ENCODE data around the gene FBXO40. TPM values are rescaled to one million over a fixed set of nuclear protein-coding genes. Genes with fewer than 3 reads are reported as not detected.
"Not testable (repeated sequence)": the region's sequence is repeated elsewhere in the genome, so short reads cannot be mapped to it uniquely, and the experiment has no call there.

FBXO40 gene
- total and polyA plus RNA-seq, 3 experiments from 2014 or later: not detected

DNA sequence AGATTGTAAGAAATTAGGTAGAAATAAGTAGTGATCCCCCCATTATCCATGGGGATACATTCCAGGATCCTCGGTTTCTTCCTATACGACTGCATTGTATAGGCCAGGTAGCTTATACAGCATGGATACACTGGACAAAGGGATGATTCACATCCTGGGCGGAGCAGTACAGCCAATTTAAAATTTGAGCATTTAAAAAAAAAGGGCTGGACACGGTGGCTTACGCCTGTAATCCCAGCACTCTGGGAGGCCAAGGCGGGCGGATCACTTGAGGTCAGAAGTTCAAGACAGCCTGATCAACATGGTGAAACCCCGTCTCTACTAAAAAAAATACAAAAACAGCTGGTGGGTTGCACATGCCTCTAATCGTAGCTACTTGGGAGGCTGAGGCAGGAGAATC, 26.4 kb upstream of the FBXO40 start:
- ChIA-PET POLR2A (no interaction called here), CTCF (no interaction called here)
- Histone ChIP-seq H3K27me3 (ENCODE audit: insufficient read depth, low read length, poor library complexity, severe bottlenecking) (no peaks in the 10 kb centered on the region), H3K4me3 (ENCODE audit: low read length) (no peak overlapping the region), H3K4me1 (ENCODE audit: insufficient read depth, low read length) (no peaks in the 10 kb centered on the region), H3K27ac (ENCODE audit: low read depth, low read length) (no peak overlapping the region), H3K36me3 (ENCODE audit: insufficient read depth, low read length) (no peaks in the 10 kb centered on the region), H3K9me3 (ENCODE audit: low read length) (no peaks in the 10 kb centered on the region)
- no peaks in the 10 kb centered on the region for H3K4me1 Mint-ChIP-seq
- H3K4me3 Mint-ChIP-seq: no peak overlapping the region
- no peak overlapping the region for H3K27ac Mint-ChIP-seq
- no peak for DNase-seq
- no peaks in the 10 kb centered on the region for H3K36me3 Mint-ChIP-seq
- H3K27me3 Mint-ChIP-seq: peaks cover 4 to 5% of the 10 kb centered on the region in 2 donors
- no peaks in the 10 kb centered on the region for H3K9me3 Mint-ChIP-seq

DNA sequence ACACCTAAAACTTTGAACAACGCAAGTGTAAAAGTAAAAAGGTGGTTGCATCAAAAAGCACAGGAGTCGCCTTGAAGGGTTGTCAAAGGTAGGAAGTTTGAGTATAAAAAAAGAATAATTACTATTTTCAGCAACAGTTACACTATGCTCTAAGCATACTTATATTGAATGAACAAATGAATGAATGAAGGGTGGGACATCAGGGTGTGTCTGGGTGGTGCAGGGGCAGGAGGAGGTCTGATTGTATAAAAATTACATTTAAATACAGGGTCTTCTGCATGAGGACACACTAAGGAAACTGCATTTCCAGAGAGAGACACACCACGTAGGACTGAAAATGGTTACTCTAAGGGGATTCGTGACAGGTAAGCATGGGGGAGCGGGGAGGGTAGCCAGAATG, 25.5 kb upstream of the FBXO40 start, which contains the start of gene ARGFX:
ARGFX (plus strand) TSS at position 301 of the 400 bp plus-strand sequence. CDS start 2,765 bp downstream, outside the sequence.
- no peaks in the 10 kb centered on the region for H3K27me3 ChIP-seq (ENCODE audit: insufficient read depth, low read length, poor library complexity, severe bottlenecking)
- H3K27ac Mint-ChIP-seq: peak within 1 kb of the TSS in 1 of 8 donors; percentile 77
- no peaks in the 10 kb centered on the region for H3K4me1 ChIP-seq (ENCODE audit: insufficient read depth, low read length)
- no peak within 1 kb of the TSS for H3K27ac ChIP-seq (ENCODE audit: low read depth, low read length)
- no peaks in the 10 kb centered on the region for H3K36me3 ChIP-seq (ENCODE audit: insufficient read depth, low read length)
- H3K4me3 Mint-ChIP-seq: no peak within 1 kb of the TSS
- no peaks in the 10 kb centered on the region for H3K9me3 Mint-ChIP-seq
- H3K36me3 Mint-ChIP-seq: no peaks in the 10 kb centered on the region
- no peaks in the 10 kb centered on the region for H3K4me1 Mint-ChIP-seq
- ChIA-PET POLR2A (no interaction called here), CTCF (no interaction called here)
- no peaks in the 10 kb centered on the region for H3K9me3 ChIP-seq (ENCODE audit: low read length)
- DNase-seq: no peak
- peaks cover 3 to 4% of the 10 kb centered on the region in 2 donors for H3K27me3 Mint-ChIP-seq
- H3K4me3 ChIP-seq (ENCODE audit: low read length): no peak within 1 kb of the TSS

DNA sequence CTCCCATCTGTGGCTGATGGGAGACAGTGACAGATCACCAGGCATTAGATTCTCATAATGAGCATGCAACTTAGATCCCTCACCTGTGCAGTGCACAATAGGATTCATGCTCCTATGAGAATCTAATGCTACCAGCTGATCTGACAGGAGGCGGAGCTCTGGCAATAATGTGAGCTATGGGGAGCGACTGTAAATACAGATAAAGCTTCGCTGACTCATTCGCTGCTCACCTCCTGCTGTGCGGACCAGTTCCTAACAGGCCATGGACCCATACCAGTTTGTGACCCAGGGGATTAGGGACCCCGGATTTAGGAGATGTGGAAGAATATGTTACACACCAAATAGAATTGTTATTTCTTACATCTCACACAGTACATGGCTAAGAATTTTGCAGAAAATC, 18.7 kb upstream of the FBXO40 start:
- Mint-ChIP-seq H3K36me3 (no peaks in the 10 kb centered on the region), H3K27ac (no peak overlapping the region), H3K4me3 (no peak overlapping the region), H3K27me3 (peaks cover under 1 to 3% of the 10 kb centered on the region in 2 donors), H3K4me1 (no peaks in the 10 kb centered on the region), H3K9me3 (no peaks in the 10 kb centered on the region)
- CTCF ChIA-PET: interaction anchor here (1.4 kb wide), 1 partner anchor 28 kb away, joined by 3 read pairs; no protein-coding TSS in a partner anchor
- Histone ChIP-seq H3K27me3 (ENCODE audit: insufficient read depth, low read length, poor library complexity, severe bottlenecking) (no peaks in the 10 kb centered on the region), H3K4me1 (ENCODE audit: insufficient read depth, low read length) (no peaks in the 10 kb centered on the region), H3K36me3 (ENCODE audit: insufficient read depth, low read length) (no peaks in the 10 kb centered on the region), H3K9me3 (ENCODE audit: low read length) (no peaks in the 10 kb centered on the region), H3K27ac (ENCODE audit: low read depth, low read length) (no peak overlapping the region), H3K4me3 (ENCODE audit: low read length) (no peak overlapping the region)
- POLR2A ChIA-PET: no interaction called here
- DNase-seq: no peak

DNA sequence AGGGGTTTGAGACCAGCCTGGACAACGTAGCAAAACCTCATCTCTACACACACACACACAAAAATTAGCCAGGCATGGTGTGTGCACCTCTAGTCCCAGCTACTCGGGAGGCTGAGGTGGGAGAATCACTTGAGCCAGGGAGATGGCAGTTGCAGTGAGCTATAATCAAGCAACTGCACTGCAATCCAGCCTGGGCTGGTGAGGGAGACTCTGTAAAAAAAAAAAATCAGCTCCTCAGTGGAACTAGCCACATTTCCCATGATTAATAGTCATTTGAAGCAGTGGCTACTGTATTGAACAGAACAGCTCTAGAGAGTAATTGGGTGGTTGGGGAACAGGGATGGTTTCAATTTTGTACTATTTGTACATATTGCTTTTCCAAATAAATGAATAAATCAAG, 11.5 kb upstream of the FBXO40 start:
- Histone ChIP-seq H3K27ac (ENCODE audit: low read depth, low read length) (no peak overlapping the region), H3K27me3 (ENCODE audit: insufficient read depth, low read length, poor library complexity, severe bottlenecking) (no peaks in the 10 kb centered on the region), H3K36me3 (ENCODE audit: insufficient read depth, low read length) (no peaks in the 10 kb centered on the region), H3K4me3 (ENCODE audit: low read length) (no peak overlapping the region), H3K9me3 (ENCODE audit: low read length) (no peaks in the 10 kb centered on the region), H3K4me1 (ENCODE audit: insufficient read depth, low read length) (no peaks in the 10 kb centered on the region)
- Mint-ChIP-seq H3K9me3 (no peaks in the 10 kb centered on the region), H3K4me3 (no peak overlapping the region), H3K36me3 (no peaks in the 10 kb centered on the region), H3K27ac (no peak overlapping the region), H3K27me3 (peaks cover 20 to 33% of the 10 kb centered on the region in 2 donors), H3K4me1 (no peaks in the 10 kb centered on the region)
- DNase-seq: no peak
- POLR2A ChIA-PET: no interaction called here
- CTCF ChIA-PET: no interaction called here

DNA sequence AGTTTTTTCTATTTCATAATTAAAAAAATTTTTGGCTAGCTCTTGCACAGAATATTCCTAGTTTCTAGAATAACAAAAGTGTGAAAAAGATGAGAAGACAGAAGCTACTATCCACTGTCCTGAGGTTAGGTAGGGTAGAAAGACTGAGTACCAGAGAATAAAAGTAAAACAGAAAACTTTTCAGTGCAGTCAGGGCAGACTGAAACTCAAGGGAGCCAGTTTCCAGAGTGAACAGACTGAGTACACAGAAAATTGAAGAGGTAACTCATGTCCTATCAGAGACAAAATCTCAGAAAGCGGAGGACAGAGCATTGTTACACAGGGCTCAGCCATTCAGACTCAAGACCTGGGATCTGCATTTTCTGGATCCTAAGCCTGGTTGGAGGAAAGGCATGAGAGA, 8.8 kb upstream of the FBXO40 start:
- no peak for DNase-seq
- Mint-ChIP-seq H3K4me3 (no peak overlapping the region), H3K27ac (no peak overlapping the region), H3K36me3 (no peaks in the 10 kb centered on the region), H3K4me1 (no peaks in the 10 kb centered on the region), H3K27me3 (peaks cover 21 to 37% of the 10 kb centered on the region in 2 donors), H3K9me3 (no peaks in the 10 kb centered on the region)
- Histone ChIP-seq H3K27ac (ENCODE audit: low read depth, low read length) (no peak overlapping the region), H3K9me3 (ENCODE audit: low read length) (no peaks in the 10 kb centered on the region), H3K27me3 (ENCODE audit: insufficient read depth, low read length, poor library complexity, severe bottlenecking) (no peaks in the 10 kb centered on the region), H3K4me1 (ENCODE audit: insufficient read depth, low read length) (no peaks in the 10 kb centered on the region), H3K4me3 (ENCODE audit: low read length) (no peak overlapping the region), H3K36me3 (ENCODE audit: insufficient read depth, low read length) (no peaks in the 10 kb centered on the region)
- ChIA-PET POLR2A (no interaction called here), CTCF (no interaction called here)

DNA sequence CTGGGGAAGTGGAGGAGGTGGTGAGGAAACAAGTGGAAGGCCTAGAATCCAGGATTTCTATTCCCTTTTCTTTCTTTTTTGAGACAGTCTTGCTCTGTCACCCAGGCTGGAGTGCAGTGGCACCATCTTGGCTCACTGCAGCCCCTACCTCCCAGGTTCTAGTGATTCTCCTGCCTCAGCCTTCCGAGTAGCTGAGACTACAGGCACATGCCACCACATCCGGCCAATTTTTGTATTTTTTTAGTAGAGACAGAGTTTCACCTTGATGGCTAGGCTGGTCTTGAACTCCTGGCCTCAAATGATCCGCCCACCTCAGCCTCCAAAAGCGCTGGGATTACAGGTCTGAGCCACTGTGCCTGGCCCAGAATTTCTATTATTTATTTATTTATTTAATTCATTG, 627 bp downstream of the FBXO40 start:
- CTCF ChIA-PET; DNase-seq; H3K9me3 Mint-ChIP-seq; H3K4me3 Mint-ChIP-seq; H3K4me1 Mint-ChIP-seq; H3K36me3 ChIP-seq (ENCODE audit: insufficient read depth, low read length); H3K4me1 ChIP-seq (ENCODE audit: insufficient read depth, low read length); H3K27me3 Mint-ChIP-seq; H3K27ac Mint-ChIP-seq; H3K36me3 Mint-ChIP-seq; POLR2A ChIA-PET; H3K4me3 ChIP-seq (ENCODE audit: low read length); H3K9me3 ChIP-seq (ENCODE audit: low read length); H3K27ac ChIP-seq (ENCODE audit: low read depth, low read length); H3K27me3 ChIP-seq (ENCODE audit: insufficient read depth, low read length, poor library complexity, severe bottlenecking): not testable (repeated sequence)

DNA sequence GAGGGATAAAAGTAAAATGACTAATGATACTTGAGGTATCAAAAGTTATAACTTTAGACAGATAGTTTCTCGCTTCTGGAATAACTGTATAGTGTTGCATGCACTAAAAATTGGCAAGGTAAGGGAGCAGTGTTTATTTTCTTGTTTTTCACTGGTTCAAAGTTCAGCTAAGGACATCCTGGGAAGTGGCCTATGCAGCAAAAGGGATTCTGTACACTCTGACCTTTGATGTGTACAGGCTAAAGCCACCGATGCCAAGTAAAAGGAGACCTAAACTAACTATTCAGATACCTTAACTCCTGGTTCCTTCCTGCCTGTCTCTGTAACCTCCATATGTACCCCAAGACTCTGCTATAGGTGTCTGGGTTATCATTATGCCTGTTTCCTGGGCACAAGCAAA, 1.7 kb downstream of the FBXO40 start:
- POLR2A ChIA-PET: no interaction called here
- H3K4me1 ChIP-seq (ENCODE audit: insufficient read depth, low read length): no peaks in the 10 kb centered on the region
- no peaks in the 10 kb centered on the region for H3K9me3 Mint-ChIP-seq
- peak overlapping the region in 1 of 8 donors; percentile 2 for H3K27ac Mint-ChIP-seq
- no peaks in the 10 kb centered on the region for H3K27me3 ChIP-seq (ENCODE audit: insufficient read depth, low read length, poor library complexity, severe bottlenecking)
- DNase-seq: no peak
- H3K4me3 Mint-ChIP-seq: no peak overlapping the region
- no peaks in the 10 kb centered on the region for H3K27me3 Mint-ChIP-seq
- no peaks in the 10 kb centered on the region for H3K9me3 ChIP-seq (ENCODE audit: low read length)
- no peak overlapping the region for H3K27ac ChIP-seq (ENCODE audit: low read depth, low read length)
- H3K36me3 ChIP-seq (ENCODE audit: insufficient read depth, low read length): no peaks in the 10 kb centered on the region
- CTCF ChIA-PET: no interaction called here
- no peaks in the 10 kb centered on the region for H3K36me3 Mint-ChIP-seq
- no peak overlapping the region for H3K4me3 ChIP-seq (ENCODE audit: low read length)
- no peaks in the 10 kb centered on the region for H3K4me1 Mint-ChIP-seq

DNA sequence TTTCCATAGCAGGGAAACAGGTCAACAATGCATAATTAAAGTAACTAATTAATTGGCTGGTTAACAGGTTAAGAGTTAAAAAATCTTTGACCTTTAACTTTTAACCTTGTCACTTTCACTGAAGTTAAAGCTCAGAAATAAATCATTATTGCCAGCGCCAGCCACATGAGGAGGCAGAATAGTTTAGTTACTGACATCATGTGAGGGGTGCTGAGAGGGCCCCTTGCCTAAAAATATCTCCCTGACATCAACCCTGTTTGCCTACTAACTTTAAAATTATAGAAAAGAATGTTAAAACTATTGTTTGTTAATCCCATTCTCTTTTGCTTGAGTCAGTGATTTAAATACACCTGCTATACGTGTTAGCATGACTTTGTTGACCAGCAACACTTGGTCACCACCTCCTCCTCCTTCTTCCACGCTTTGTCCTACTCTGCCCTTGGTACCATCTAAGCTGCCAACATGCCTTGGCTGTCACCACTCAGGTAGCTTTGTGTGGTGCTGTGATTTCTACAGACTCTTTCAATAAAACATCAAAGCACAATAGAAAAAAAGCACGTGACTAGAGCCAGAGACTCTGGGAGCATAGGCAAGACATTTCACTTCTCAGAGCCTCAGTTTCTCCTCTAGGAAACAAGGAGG, 2.7 kb downstream of the FBXO40 start:
- H3K27me3 ChIP-seq (ENCODE audit: insufficient read depth, low read length, poor library complexity, severe bottlenecking): no peaks in the 10 kb centered on the region
- Mint-ChIP-seq H3K27me3 (no peaks in the 10 kb centered on the region), H3K9me3 (no peaks in the 10 kb centered on the region), H3K4me3 (no peak overlapping the region), H3K36me3 (no peaks in the 10 kb centered on the region), H3K27ac (no peak overlapping the region), H3K4me1 (no peaks in the 10 kb centered on the region)
- no peaks in the 10 kb centered on the region for H3K4me1 ChIP-seq (ENCODE audit: insufficient read depth, low read length)
- no peak for DNase-seq
- ChIA-PET CTCF (no interaction called here), POLR2A (no interaction called here)
- H3K9me3 ChIP-seq (ENCODE audit: low read length): no peaks in the 10 kb centered on the region
- H3K36me3 ChIP-seq (ENCODE audit: insufficient read depth, low read length): no peaks in the 10 kb centered on the region
- no peak overlapping the region for H3K4me3 ChIP-seq (ENCODE audit: low read length)
- H3K27ac ChIP-seq (ENCODE audit: low read depth, low read length): no peak overlapping the region

DNA sequence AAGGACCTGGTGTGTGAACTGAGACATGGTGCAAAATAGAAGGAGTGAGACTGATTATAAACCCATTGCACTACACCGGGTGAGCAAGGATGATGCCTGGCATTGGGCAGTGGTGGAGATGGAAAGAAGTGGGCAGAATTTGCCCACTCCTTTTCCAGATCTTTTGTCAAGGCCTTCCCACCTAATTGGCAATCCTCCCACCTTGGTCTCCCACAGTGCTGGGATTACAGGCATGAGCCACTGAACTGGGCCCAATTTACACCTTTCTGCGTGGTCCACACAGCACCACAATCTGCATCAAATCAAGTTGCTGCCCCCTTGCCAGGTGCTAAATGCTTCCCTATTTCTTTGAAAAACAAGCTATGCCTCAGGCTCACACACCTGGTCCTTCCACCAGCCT, 5.4 kb downstream of the FBXO40 start:
- Histone ChIP-seq H3K36me3 (ENCODE audit: insufficient read depth, low read length) (no peaks in the 10 kb centered on the region), H3K4me1 (ENCODE audit: insufficient read depth, low read length) (no peaks in the 10 kb centered on the region), H3K9me3 (ENCODE audit: low read length) (no peaks in the 10 kb centered on the region), H3K27ac (ENCODE audit: low read depth, low read length) (no peak overlapping the region), H3K27me3 (ENCODE audit: insufficient read depth, low read length, poor library complexity, severe bottlenecking) (no peaks in the 10 kb centered on the region), H3K4me3 (ENCODE audit: low read length) (no peak overlapping the region)
- Mint-ChIP-seq H3K4me1 (no peaks in the 10 kb centered on the region), H3K9me3 (no peaks in the 10 kb centered on the region), H3K4me3 (no peak overlapping the region), H3K27ac (no peak overlapping the region), H3K27me3 (no peaks in the 10 kb centered on the region), H3K36me3 (no peaks in the 10 kb centered on the region)
- no peak for DNase-seq
- CTCF ChIA-PET: no interaction called here
- POLR2A ChIA-PET: no interaction called here

Measured in CD8-positive, alpha-beta memory T cell (primary cell).